Neural crest cell (in vitro differentiated cells): ENCODE data around the gene ATRX. TPM values are rescaled to one million over a fixed set of nuclear protein-coding genes. Genes with fewer than 3 reads are reported as not detected.
"Not testable (repeated sequence)": the region's sequence is repeated elsewhere in the genome, so short reads cannot be mapped to it uniquely, and the experiment has no call there.

Experiments
- DNase-seq: peaks from one replicate; pipeline ENCODE4 v3.0.0; 2021; ENCODE audit warnings: low read depth, mixed read lengths, low spot score
- H3K27ac Mint-ChIP-seq: one replicate; pipeline ENCODE4 v1.8.0; 2021; ENCODE audit warnings: mild to moderate bottlenecking, mixed read lengths; ENCODE audit not compliant: unreplicated experiment
- H3K27me3 Mint-ChIP-seq: 2 replicates; pipeline ENCODE4 v1.8.0; 2021; ENCODE audit warnings: low read depth, mild to moderate bottlenecking, mixed read lengths
- H3K36me3 Mint-ChIP-seq: 2 replicates; pipeline ENCODE4 v1.8.0; 2021; ENCODE audit warnings: low read depth, mild to moderate bottlenecking, mixed read lengths
- H3K4me1 Mint-ChIP-seq: 2 replicates; pipeline ENCODE4 v1.8.0; 2021; ENCODE audit warnings: mixed read lengths
- H3K4me3 Mint-ChIP-seq: one replicate; pipeline ENCODE4 v1.8.0; 2021; ENCODE audit warnings: mild to moderate bottlenecking, mixed read lengths
- H3K9me3 Mint-ChIP-seq: 2 replicates; pipeline ENCODE4 v1.8.0; 2021; ENCODE audit warnings: mixed read lengths
- CTCF ChIP-seq: fragments of 200-600 bp; sonication (generic); conservative IDR thresholded peaks from 2 replicates; pipeline ENCODE4 v1.5.0; 2021; ENCODE audit warnings: antibody characterized with exemption, mild to moderate bottlenecking
- total RNA-seq: library from RNA; stranded (reverse); gene quantifications from 2 replicates; pipeline ENCODE4 v1.2.1, GENCODE V29; 2021

Gene ATRX
- total RNA-seq, 1 donor from 2014 or later: 110 TPM

GRCh38 chrX:77689376-77689775 lies 96.6 kb downstream of the ATRX start:
- H3K27ac Mint-ChIP-seq: no peak overlapping the region
- peaks cover 19% of the 10 kb centered on the region for H3K36me3 Mint-ChIP-seq
- H3K4me1 Mint-ChIP-seq: no peaks in the 10 kb centered on the region
- H3K27me3 Mint-ChIP-seq: no peaks in the 10 kb centered on the region
- no peak for TF ChIP-seq CTCF
- H3K4me3 Mint-ChIP-seq: no peak overlapping the region
- peaks cover 8% of the 10 kb centered on the region for H3K9me3 Mint-ChIP-seq
- no peak for DNase-seq

- not testable (repeated sequence) for H3K9me3 Mint-ChIP-seq, H3K27ac Mint-ChIP-seq, H3K27me3 Mint-ChIP-seq, H3K4me1 Mint-ChIP-seq, H3K4me3 Mint-ChIP-seq, DNase-seq
- peaks cover 26% of the 10 kb centered on the region for H3K36me3 Mint-ChIP-seq
These were observed 100.3 kb downstream of the ATRX start for GRCh38 chrX:77685683-77686082.

GRCh38 chrX:77679144-77679543 lies 106.9 kb downstream of the ATRX start:
- no peak for DNase-seq
- Mint-ChIP-seq H3K27ac (no peak overlapping the region), H3K4me1 (no peaks in the 10 kb centered on the region), H3K4me3 (no peak overlapping the region), H3K36me3 (peaks cover 11% of the 10 kb centered on the region), H3K27me3 (no peaks in the 10 kb centered on the region), H3K9me3 (no peaks in the 10 kb centered on the region)
- TF ChIP-seq CTCF: no peak

- no peaks in the 10 kb centered on the region for H3K9me3 Mint-ChIP-seq
- no peaks in the 10 kb centered on the region for H3K4me1 Mint-ChIP-seq
- H3K4me3 Mint-ChIP-seq: no peak overlapping the region
- no peak for TF ChIP-seq CTCF
- no peaks in the 10 kb centered on the region for H3K36me3 Mint-ChIP-seq
- no peak for DNase-seq
- no peaks in the 10 kb centered on the region for H3K27me3 Mint-ChIP-seq
- H3K27ac Mint-ChIP-seq: no peak overlapping the region
These were observed 110.0 kb downstream of the ATRX start for GRCh38 chrX:77675986-77676385.

- Mint-ChIP-seq H3K27ac (no peak overlapping the region), H3K9me3 (peaks cover 2% of the 10 kb centered on the region), H3K4me1 (no peaks in the 10 kb centered on the region), H3K4me3 (no peak overlapping the region), H3K27me3 (no peaks in the 10 kb centered on the region), H3K36me3 (peaks cover 3% of the 10 kb centered on the region)
- DNase-seq: no peak
- TF ChIP-seq CTCF: no peak
These were observed 117.4 kb downstream of the ATRX start for GRCh38 chrX:77668391-77669237.

- no peaks in the 10 kb centered on the region for H3K9me3 Mint-ChIP-seq
- no peak overlapping the region for H3K27ac Mint-ChIP-seq
- no peak overlapping the region for H3K4me3 Mint-ChIP-seq
- H3K36me3 Mint-ChIP-seq: peaks cover 16% of the 10 kb centered on the region
- peaks cover 14% of the 10 kb centered on the region for H3K4me1 Mint-ChIP-seq
- DNase-seq: no peak
- no peak for TF ChIP-seq CTCF
- no peaks in the 10 kb centered on the region for H3K27me3 Mint-ChIP-seq
These were observed 127.1 kb downstream of the ATRX start for GRCh38 chrX:77658886-77659285.
